ENCODE data around the gene AP3S1. TPM values are rescaled to one million over a fixed set of nuclear protein-coding genes. Genes with fewer than 3 reads are reported as not detected.

AP3S1 gene
- total RNA-seq, 6 experiments from 2014 or later: 27.8 to 51.0 (median 40.4) TPM

- H3K9me3 ChIP-seq: peaks cover 0 to 5% (median 0%) of the 10 kb centered on the region in 4 donors
- H3K4me1 ChIP-seq: peaks cover 0 to 21% (median 11%) of the 10 kb centered on the region in 4 donors
- ATAC-seq: peak; percentile 37 to 79 (median 62)
- no peaks in the 10 kb centered on the region for H3K36me3 ChIP-seq
- intact Hi-C loops (cut with DNase I): no loop called here
- DNase-seq: no peak
- H3K27ac ChIP-seq: no peak overlapping the region
- H3K27me3 ChIP-seq: no peaks in the 10 kb centered on the region
- TF ChIP-seq CTCF (IDR thresholded peaks at IDR 0.05) (no peak), POLR2A (IDR thresholded peaks at IDR 0.05) (no peak)
- 28% methylated on average over 1 of the region's 1 CpG for WGBS (ENCODE audit: insufficient coverage, low coverage, low lambda C conversion rate, missing lambda C conversion rate)
- no peak overlapping the region for H3K4me3 ChIP-seq
These were observed 14.2 kb downstream of the AP3S1 start for GRCh38 chr5:115855959-115856358.

- Histone ChIP-seq H3K4me1 (peaks cover 0 to 16% (median 7%) of the 10 kb centered on the region in 4 donors), H3K36me3 (no peaks in the 10 kb centered on the region), H3K27me3 (no peaks in the 10 kb centered on the region), H3K9me3 (peaks cover 0 to 5% (median 0%) of the 10 kb centered on the region in 4 donors), H3K4me3 (no peak overlapping the region), H3K27ac (no peak overlapping the region)
- TF ChIP-seq POLR2A (IDR thresholded peaks at IDR 0.05): no peak
- no peak for TF ChIP-seq CTCF (IDR thresholded peaks at IDR 0.05)
- ATAC-seq (no peak), DNase-seq (no peak)
- WGBS (ENCODE audit: insufficient coverage, low coverage, low lambda C conversion rate, missing lambda C conversion rate): 63% methylated on average over 1 of the region's 1 CpG
- intact Hi-C loops (cut with DNase I): no loop called here
These were observed 15.3 kb downstream of the AP3S1 start for GRCh38 chr5:115857057-115857479.

- intact Hi-C loops (cut with DNase I): no loop called here
- TF ChIP-seq POLR2A (IDR thresholded peaks at IDR 0.05): no peak
- TF ChIP-seq CTCF (IDR thresholded peaks at IDR 0.05): no peak
- Histone ChIP-seq H3K4me3 (no peak overlapping the region), H3K9me3 (peaks cover 0 to 5% (median 0%) of the 10 kb centered on the region in 4 donors), H3K4me1 (peaks cover 0 to 16% (median 7%) of the 10 kb centered on the region in 4 donors), H3K36me3 (no peaks in the 10 kb centered on the region), H3K27ac (no peak overlapping the region), H3K27me3 (no peaks in the 10 kb centered on the region)
- DNase-seq (no peak), ATAC-seq (no peak)
- 66% methylated on average over 2 of the region's 2 CpGs for WGBS (ENCODE audit: insufficient coverage, low coverage, low lambda C conversion rate, missing lambda C conversion rate)
These were observed 16.1 kb downstream of the AP3S1 start for GRCh38 chr5:115857626-115858349.

- Histone ChIP-seq H3K4me1 (peaks cover 0 to 16% (median 7%) of the 10 kb centered on the region in 4 donors), H3K27ac (no peak overlapping the region), H3K9me3 (peaks cover 0 to 6% (median 0%) of the 10 kb centered on the region in 4 donors), H3K4me3 (no peak overlapping the region), H3K27me3 (no peaks in the 10 kb centered on the region), H3K36me3 (no peaks in the 10 kb centered on the region)
- no peak for DNase-seq
- ATAC-seq: no peak
- TF ChIP-seq CTCF (IDR thresholded peaks at IDR 0.05) (no peak), POLR2A (IDR thresholded peaks at IDR 0.05) (no peak)
- 64% methylated on average over 3 of the region's 3 CpGs for WGBS (ENCODE audit: insufficient coverage, low coverage, low lambda C conversion rate, missing lambda C conversion rate)
- intact Hi-C loops (cut with DNase I): no loop called here
These were observed 16.7 kb downstream of the AP3S1 start for GRCh38 chr5:115858396-115858795.

Data from right lobe of liver (tissue), 6 donors.